HepG2 (cell line): ENCODE results near the gene RRP36. TPM values are rescaled to one million over a fixed set of nuclear protein-coding genes. Genes with fewer than 3 reads are reported as not detected.
A peak's percentile ranks its signal among the peaks of the same experiment; 100 is the strongest.

Experiments
- ASH2L ChIP-seq: fragments of 300-600, 200-600 bp; sonication (generic); IDR thresholded peaks from 2 replicates; pipeline ENCODE4 v1.7.0; 2017; ENCODE audit warnings: low read depth, mild to moderate bottlenecking, moderate library complexity, mixed read lengths, low read length; ENCODE audit not compliant: insufficient read length
- MEIS1 ChIP-seq: sonication (generic); formaldehyde crosslinking; IDR thresholded peaks from 2 replicates; pipeline ENCODE4 v1.9.0; 2021; ENCODE audit warnings: mild to moderate bottlenecking, missing genetic modification reagents, moderate library complexity, borderline replicate concordance
- POLR2A ChIP-seq, 2 experiments: IDR thresholded peaks; 2 replicates each; pipeline ENCODE4 v1.6.1; 2011; ENCODE audit warnings: low read depth in 2 of 2, low read length in 2 of 2, mild to moderate bottlenecking in 1 of 2, moderate library complexity in 1 of 2; ENCODE audit not compliant: insufficient read depth in 1 of 2
- SETDB1 ChIP-seq: sonication (generic); formaldehyde crosslinking; IDR thresholded peaks from 2 replicates; pipeline ENCODE4 v1.5.1; 2020; ENCODE audit warnings: missing genetic modification reagents, mild to moderate bottlenecking, borderline replicate concordance
- ZNF264 ChIP-seq: sonication (generic); formaldehyde crosslinking; IDR thresholded peaks from 2 replicates; pipeline ENCODE4 v1.4.0; 2020; ENCODE audit warnings: missing genetic modification reagents
- polyA plus RNA-seq, 8 experiments: library from polyadenylated mRNA; depleted of rRNA in 3 of 8; stranded (reverse) in 7 of 8; unstranded in 1 of 8; fragments of >200 nt; fragmentation: Illumina TruSeq in 4 of 8; extraction: Trizol in 4 of 8; gene quantifications; 2 replicates each; pipeline versions ENCODE4 v1.2.1 to v1.2.3, GENCODE V29; 2011 to 2016; ENCODE audit warnings: low read depth in 4 of 8, missing spikeins in 1 of 8, mixed read lengths in 1 of 8; ENCODE audit not compliant: insufficient read depth in 1 of 8
- total RNA-seq, 5 experiments: library from RNA; depleted of rRNA; stranded (reverse); fragments of >200 nt; fragmentation: Illumina TruSeq; extraction: Trizol; gene quantifications; 2 replicates each; pipeline ENCODE4 v1.2.3, GENCODE V29; 2016; ENCODE audit warnings: low read depth in 1 of 5
- TF ChIP-seq, protein P1 (sequence below), 2 experiments: sonication (generic) in 1 of 2; formaldehyde crosslinking in 1 of 2; IDR thresholded peaks; 2 replicates each; pipeline versions ENCODE4 v1.6.1 to v1.9.0; 2014 to 2022; ENCODE audit warnings: antibody characterized with exemption in 1 of 2, borderline replicate concordance in 1 of 2, inconsistent platforms in 1 of 2, low read depth in 1 of 2, missing genetic modification reagents in 1 of 2
- TF ChIP-seq, protein P2 (sequence below): sonication (generic); formaldehyde crosslinking; IDR thresholded peaks from 2 replicates; pipeline ENCODE4 v1.8.1; 2023; ENCODE audit warnings: mild to moderate bottlenecking, missing genetic modification reagents
- TF ChIP-seq, protein P3 (sequence below): sonication (generic); formaldehyde crosslinking; IDR thresholded peaks from 2 replicates; pipeline ENCODE4 v1.4.0; 2020; ENCODE audit warnings: missing genetic modification reagents
- TF ChIP-seq, protein P4 (sequence below): sonication (generic); formaldehyde crosslinking; IDR thresholded peaks from 2 replicates; pipeline ENCODE4 v1.5.0; 2020; ENCODE audit warnings: missing genetic modification reagents, mild to moderate bottlenecking, borderline replicate concordance

The RRP36 gene
- total and polyA plus RNA-seq, 2 of the 13 experiments (the other 11 are each of a cell fraction or from before 2014, with no cell fraction given): 29.5 to 144 TPM

DNA sequence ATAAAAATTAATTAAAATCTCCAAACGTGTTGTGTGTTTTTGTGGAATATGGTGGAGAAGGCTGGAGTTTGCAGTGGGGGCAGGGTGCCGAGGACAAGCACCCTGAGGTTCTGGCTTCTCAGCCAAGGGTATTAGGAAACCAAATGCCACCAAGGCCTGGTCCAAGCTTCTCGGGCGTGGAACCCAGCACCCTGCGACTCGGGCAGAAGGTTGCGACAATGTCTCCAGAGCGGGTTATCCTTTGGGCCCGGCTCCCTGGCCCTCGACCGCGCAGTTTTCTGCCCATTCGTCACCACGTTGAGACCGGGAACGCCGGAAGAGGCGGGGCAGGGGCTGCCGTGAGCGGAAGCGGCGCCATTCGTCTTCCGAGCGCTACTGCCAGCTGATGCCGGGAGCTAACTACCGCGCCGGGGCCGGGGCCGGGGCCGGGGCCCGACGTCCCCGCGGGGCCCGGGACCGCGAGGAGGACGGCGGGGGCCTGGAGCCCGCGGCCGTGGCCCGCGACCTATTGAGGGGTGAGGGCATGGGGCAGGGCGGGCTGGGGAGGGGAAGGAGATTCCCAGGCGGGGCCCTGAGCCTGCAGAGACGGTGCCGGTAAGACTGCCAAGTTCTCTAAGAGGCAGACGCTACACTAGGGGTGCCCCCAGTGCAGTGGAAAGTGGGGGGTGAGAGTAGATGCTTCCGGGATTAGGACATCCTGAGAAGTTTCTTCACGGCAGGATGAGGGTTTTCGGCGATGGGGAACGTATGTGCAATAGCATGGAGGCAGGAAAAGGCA is at the start of gene RRP36 (continued):
- TF ChIP-seq, protein P1, sequence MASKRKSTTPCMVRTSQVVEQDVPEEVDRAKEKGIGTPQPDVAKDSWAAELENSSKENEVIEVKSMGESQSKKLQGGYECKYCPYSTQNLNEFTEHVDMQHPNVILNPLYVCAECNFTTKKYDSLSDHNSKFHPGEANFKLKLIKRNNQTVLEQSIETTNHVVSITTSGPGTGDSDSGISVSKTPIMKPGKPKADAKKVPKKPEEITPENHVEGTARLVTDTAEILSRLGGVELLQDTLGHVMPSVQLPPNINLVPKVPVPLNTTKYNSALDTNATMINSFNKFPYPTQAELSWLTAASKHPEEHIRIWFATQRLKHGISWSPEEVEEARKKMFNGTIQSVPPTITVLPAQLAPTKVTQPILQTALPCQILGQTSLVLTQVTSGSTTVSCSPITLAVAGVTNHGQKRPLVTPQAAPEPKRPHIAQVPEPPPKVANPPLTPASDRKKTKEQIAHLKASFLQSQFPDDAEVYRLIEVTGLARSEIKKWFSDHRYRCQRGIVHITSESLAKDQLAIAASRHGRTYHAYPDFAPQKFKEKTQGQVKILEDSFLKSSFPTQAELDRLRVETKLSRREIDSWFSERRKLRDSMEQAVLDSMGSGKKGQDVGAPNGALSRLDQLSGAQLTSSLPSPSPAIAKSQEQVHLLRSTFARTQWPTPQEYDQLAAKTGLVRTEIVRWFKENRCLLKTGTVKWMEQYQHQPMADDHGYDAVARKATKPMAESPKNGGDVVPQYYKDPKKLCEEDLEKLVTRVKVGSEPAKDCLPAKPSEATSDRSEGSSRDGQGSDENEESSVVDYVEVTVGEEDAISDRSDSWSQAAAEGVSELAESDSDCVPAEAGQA (IDR thresholded peaks at IDR 0.05; ENCODE audit: low read depth): peak; percentile 85
- TF ChIP-seq, protein P1 (CRISPR knock-in tag; IDR thresholded peaks at IDR 0.05; ENCODE audit: borderline replicate concordance): no peak
- TF ChIP-seq MEIS1 (peak; percentile 50; the same call in 1 of the 2 replicates), ZNF264 (CRISPR knock-in tag) (no peak), SETDB1 (CRISPR knock-in tag) (no peak), POLR2A (IDR thresholded peaks at IDR 0.05; ENCODE audit: insufficient read depth in 1 of 2, low read depth in 2 of 2, low read length in 2 of 2) (peak; percentile 83 to 87), ASH2L (peak; percentile 44)
- TF ChIP-seq, protein P2, sequence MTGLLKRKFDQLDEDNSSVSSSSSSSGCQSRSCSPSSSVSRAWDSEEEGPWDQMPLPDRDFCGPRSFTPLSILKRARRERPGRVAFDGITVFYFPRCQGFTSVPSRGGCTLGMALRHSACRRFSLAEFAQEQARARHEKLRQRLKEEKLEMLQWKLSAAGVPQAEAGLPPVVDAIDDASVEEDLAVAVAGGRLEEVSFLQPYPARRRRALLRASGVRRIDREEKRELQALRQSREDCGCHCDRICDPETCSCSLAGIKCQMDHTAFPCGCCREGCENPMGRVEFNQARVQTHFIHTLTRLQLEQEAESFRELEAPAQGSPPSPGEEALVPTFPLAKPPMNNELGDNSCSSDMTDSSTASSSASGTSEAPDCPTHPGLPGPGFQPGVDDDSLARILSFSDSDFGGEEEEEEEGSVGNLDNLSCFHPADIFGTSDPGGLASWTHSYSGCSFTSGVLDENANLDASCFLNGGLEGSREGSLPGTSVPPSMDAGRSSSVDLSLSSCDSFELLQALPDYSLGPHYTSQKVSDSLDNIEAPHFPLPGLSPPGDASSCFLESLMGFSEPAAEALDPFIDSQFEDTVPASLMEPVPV: peak; percentile 68; the same call in 1 of the 2 replicates
- TF ChIP-seq, protein P3, sequence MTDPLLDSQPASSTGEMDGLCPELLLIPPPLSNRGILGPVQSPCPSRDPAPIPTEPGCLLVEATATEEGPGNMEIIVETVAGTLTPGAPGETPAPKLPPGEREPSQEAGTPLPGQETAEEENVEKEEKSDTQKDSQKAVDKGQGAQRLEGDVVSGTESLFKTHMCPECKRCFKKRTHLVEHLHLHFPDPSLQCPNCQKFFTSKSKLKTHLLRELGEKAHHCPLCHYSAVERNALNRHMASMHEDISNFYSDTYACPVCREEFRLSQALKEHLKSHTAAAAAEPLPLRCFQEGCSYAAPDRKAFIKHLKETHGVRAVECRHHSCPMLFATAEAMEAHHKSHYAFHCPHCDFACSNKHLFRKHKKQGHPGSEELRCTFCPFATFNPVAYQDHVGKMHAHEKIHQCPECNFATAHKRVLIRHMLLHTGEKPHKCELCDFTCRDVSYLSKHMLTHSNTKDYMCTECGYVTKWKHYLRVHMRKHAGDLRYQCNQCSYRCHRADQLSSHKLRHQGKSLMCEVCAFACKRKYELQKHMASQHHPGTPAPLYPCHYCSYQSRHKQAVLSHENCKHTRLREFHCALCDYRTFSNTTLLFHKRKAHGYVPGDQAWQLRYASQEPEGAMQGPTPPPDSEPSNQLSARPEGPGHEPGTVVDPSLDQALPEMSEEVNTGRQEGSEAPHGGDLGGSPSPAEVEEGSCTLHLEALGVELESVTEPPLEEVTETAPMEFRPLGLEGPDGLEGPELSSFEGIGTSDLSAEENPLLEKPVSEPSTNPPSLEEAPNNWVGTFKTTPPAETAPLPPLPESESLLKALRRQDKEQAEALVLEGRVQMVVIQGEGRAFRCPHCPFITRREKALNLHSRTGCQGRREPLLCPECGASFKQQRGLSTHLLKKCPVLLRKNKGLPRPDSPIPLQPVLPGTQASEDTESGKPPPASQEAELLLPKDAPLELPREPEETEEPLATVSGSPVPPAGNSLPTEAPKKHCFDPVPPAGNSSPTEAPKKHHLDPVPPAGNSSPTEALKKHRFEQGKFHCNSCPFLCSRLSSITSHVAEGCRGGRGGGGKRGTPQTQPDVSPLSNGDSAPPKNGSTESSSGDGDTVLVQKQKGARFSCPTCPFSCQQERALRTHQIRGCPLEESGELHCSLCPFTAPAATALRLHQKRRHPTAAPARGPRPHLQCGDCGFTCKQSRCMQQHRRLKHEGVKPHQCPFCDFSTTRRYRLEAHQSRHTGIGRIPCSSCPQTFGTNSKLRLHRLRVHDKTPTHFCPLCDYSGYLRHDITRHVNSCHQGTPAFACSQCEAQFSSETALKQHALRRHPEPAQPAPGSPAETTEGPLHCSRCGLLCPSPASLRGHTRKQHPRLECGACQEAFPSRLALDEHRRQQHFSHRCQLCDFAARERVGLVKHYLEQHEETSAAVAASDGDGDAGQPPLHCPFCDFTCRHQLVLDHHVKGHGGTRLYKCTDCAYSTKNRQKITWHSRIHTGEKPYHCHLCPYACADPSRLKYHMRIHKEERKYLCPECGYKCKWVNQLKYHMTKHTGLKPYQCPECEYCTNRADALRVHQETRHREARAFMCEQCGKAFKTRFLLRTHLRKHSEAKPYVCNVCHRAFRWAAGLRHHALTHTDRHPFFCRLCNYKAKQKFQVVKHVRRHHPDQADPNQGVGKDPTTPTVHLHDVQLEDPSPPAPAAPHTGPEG: peak; percentile 47; the same call in 1 of the 2 replicates
- TF ChIP-seq, protein P4, sequence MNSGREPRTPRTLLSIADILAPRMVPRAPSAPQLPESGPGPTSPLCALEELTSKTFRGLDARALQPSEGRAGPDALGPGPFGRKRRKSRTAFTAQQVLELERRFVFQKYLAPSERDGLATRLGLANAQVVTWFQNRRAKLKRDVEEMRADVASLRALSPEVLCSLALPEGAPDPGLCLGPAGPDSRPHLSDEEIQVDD (CRISPR knock-in tag): no peak
